Prostate gland (tissue), 2 donors: ENCODE results near the gene FOXJ3. TPM values are rescaled to one million over a fixed set of nuclear protein-coding genes. Genes with fewer than 3 reads are reported as not detected.

Source experiments
- DNase-seq: peaks from one replicate; pipeline ENCODE4 v3.0.0-alpha.2; 2019; ENCODE audit warnings: low spot score
- H3K27ac ChIP-seq, 2 donors: fragments of 200-600 bp; sonication (generic); 2 replicates each; pipeline ENCODE4 v1.5.1; 2017 to 2019
- H3K27me3 ChIP-seq: fragments of 200-600 bp; sonication (generic); replicated peaks from 2 replicates; pipeline ENCODE4 v1.5.1; 2019; ENCODE audit not compliant: insufficient read depth
- H3K36me3 ChIP-seq, 2 donors: fragments of 200-600 bp; sonication (generic); 1 replicate in 1 of 2; 2 replicates in 1 of 2; pipeline versions ENCODE4 v1.5.1 to v1.8.1; 2017 to 2019
- H3K4me1 ChIP-seq: fragments of 200-600 bp; sonication (generic); replicated peaks from 2 replicates; pipeline ENCODE4 v1.5.1; 2019
- H3K4me3 ChIP-seq, 2 donors: fragments of 200-600 bp; sonication (generic); 2 replicates each; pipeline ENCODE4 v1.5.1; 2017 to 2019
- H3K9me3 ChIP-seq: fragments of 200-600 bp; sonication (generic); 2 replicates; pipeline ENCODE4 v1.5.1; 2017
- POLR2A ChIP-seq: fragments of 450-650 bp; IDR thresholded peaks from one replicate; pipeline ENCODE4 v1.6.1; 2016; ENCODE audit warnings: antibody characterized with exemption, mild to moderate bottlenecking
- POLR2AphosphoS5 ChIP-seq: sonication (generic); formaldehyde crosslinking; IDR thresholded peaks from one replicate; pipeline ENCODE4 v1.6.1; 2017; ENCODE audit warnings: antibody characterized with exemption
- WGBS: methylation state at CpG from one replicate; pipeline ENCODE4 v1.1.5; 2018; 5-methylcytosine and 5-hydroxymethylcytosine counted together
- intact Hi-C: fragments of 100-400 bp; cut with DNase I; formaldehyde crosslinking; loops from one replicate; pipeline ENCODE4 v1.14.2; 2022
- total RNA-seq, 2 donors: library from RNA; depleted of rRNA; stranded (reverse); fragments of >200 nt; gene quantifications; one replicate each; pipeline ENCODE4 v1.1.0, GENCODE V29; 2016
- TF ChIP-seq, protein P1 (sequence below), 4 experiments: fragments of 200-600 bp in 2 of 4; fragments of 450-650 bp in 2 of 4; sonication (generic) in 2 of 4; IDR thresholded peaks; 1 replicate in 3 of 4; 2 replicates in 1 of 4; pipeline ENCODE4 v1.5.1; 2016 to 2019; ENCODE audit warnings: antibody characterized with exemption in 4 of 4, mild to moderate bottlenecking in 2 of 4, moderate library complexity in 2 of 4

The FOXJ3 gene
- total RNA-seq, 2 donors from 2014 or later = 54.1 to 58.5 TPM

GRCh38 chr1:42136466-42136865, 198.6 kb downstream of the FOXJ3 start:
- no peaks in the 10 kb centered on the region for H3K36me3 ChIP-seq
- DNase-seq = no peak
- TF ChIP-seq, protein P1, sequence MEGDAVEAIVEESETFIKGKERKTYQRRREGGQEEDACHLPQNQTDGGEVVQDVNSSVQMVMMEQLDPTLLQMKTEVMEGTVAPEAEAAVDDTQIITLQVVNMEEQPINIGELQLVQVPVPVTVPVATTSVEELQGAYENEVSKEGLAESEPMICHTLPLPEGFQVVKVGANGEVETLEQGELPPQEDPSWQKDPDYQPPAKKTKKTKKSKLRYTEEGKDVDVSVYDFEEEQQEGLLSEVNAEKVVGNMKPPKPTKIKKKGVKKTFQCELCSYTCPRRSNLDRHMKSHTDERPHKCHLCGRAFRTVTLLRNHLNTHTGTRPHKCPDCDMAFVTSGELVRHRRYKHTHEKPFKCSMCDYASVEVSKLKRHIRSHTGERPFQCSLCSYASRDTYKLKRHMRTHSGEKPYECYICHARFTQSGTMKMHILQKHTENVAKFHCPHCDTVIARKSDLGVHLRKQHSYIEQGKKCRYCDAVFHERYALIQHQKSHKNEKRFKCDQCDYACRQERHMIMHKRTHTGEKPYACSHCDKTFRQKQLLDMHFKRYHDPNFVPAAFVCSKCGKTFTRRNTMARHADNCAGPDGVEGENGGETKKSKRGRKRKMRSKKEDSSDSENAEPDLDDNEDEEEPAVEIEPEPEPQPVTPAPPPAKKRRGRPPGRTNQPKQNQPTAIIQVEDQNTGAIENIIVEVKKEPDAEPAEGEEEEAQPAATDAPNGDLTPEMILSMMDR (IDR thresholded peaks at IDR 0.05) = no peak

DNA sequence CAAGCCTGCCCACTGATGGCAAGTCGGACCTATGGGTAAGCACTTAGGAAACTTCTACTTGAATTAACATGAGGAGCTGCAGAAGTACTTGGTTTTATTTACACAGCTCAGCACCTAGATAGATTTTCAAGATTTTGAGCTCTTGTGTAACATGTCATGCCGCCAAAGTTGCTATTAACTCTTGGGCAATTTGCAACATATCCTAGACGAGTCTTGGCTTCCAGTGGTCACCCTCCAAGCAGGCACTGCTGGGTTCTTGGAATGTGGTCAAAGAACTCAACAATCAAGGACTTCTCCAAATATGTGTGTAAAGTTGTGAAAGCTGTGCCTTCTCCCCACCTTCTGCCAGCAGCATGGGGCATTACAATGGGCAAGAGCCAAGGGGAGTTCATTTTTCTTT, 199.6 kb downstream of the FOXJ3 start:
- H3K4me1 ChIP-seq = no peaks in the 10 kb centered on the region
- no peaks in the 10 kb centered on the region for H3K9me3 ChIP-seq
- no peak overlapping the region for H3K27ac ChIP-seq
- intact Hi-C loops = no loop called here
- 35% methylated on average over 3 of the region's 3 CpGs for WGBS
- no peaks in the 10 kb centered on the region for H3K36me3 ChIP-seq
- no peak overlapping the region for H3K4me3 ChIP-seq
- DNase-seq = peak; percentile 75
- H3K27me3 ChIP-seq = no peaks in the 10 kb centered on the region
- TF ChIP-seq POLR2AphosphoS5 = peak; percentile 87
- TF ChIP-seq, protein P1 (IDR thresholded peaks at IDR 0.05) = no peak
- TF ChIP-seq POLR2A = no peak

More at GRCh38 chr1:42136466-42136865, 198.6 kb downstream of the FOXJ3 start:
- Histone ChIP-seq H3K9me3 (no peaks in the 10 kb centered on the region), H3K4me3 (no peak overlapping the region), H3K4me1 (no peaks in the 10 kb centered on the region), H3K27ac (no peak overlapping the region), H3K27me3 (no peaks in the 10 kb centered on the region)
- intact Hi-C loops = no loop called here

DNA sequence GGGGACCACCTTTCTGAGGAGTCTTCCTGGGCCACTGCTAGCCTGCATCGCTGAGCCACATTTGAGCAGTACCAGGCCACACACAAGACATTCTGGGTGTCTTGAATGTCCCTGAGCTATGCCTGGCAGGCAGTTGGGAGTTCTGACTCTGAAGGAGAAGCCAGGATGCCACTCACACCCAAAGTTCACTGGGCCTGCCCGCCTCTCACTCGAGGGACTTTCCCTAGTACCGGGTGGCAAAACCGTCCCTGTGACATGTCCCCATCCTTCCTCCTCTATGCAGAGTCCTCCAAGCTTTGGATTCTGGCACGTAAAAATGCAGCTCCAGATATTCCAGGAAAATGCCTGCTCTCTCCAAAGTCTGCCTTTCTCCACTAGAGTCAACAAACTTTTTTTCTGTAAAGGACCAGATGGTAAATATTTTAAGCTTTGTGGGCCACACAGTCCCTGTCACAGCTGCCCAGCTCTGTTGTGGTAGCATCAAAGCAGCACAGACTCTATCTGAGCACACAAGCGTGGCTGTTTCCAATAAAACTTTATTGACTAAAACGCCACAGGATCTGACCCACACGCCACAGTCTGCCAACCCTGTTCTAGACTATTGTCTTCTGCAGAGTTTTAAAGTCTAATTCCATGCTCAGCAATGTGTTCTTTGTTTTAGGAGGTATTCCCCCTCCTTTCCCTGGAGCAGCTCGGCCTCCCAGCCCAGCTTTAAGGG, 201.1 kb downstream of the FOXJ3 start:
- Histone ChIP-seq H3K4me1 (no peaks in the 10 kb centered on the region), H3K4me3 (no peak overlapping the region), H3K36me3 (no peaks in the 10 kb centered on the region), H3K9me3 (no peaks in the 10 kb centered on the region), H3K27ac (no peak overlapping the region), H3K27me3 (no peaks in the 10 kb centered on the region)
- TF ChIP-seq, protein P1 (IDR thresholded peaks at IDR 0.05) = no peak
- TF ChIP-seq POLR2A (no peak), POLR2AphosphoS5 (no peak)
- intact Hi-C loops = no loop called here
- 70% methylated on average over 10 of the region's 10 CpGs for WGBS
- no peak for DNase-seq

- Histone ChIP-seq H3K27me3 (no peaks in the 10 kb centered on the region), H3K36me3 (no peaks in the 10 kb centered on the region), H3K4me3 (no peak overlapping the region), H3K4me1 (no peaks in the 10 kb centered on the region), H3K9me3 (no peaks in the 10 kb centered on the region), H3K27ac (no peak overlapping the region)
- 87% methylated on average over 5 of the region's 5 CpGs for WGBS
- DNase-seq = no peak
- no peak for TF ChIP-seq POLR2A
- TF ChIP-seq, protein P1 (IDR thresholded peaks at IDR 0.05) = no peak
- no peak for TF ChIP-seq POLR2AphosphoS5
- intact Hi-C loops = no loop called here
These were observed 201.6 kb downstream of the FOXJ3 start for GRCh38 chr1:42133390-42133789.

DNA sequence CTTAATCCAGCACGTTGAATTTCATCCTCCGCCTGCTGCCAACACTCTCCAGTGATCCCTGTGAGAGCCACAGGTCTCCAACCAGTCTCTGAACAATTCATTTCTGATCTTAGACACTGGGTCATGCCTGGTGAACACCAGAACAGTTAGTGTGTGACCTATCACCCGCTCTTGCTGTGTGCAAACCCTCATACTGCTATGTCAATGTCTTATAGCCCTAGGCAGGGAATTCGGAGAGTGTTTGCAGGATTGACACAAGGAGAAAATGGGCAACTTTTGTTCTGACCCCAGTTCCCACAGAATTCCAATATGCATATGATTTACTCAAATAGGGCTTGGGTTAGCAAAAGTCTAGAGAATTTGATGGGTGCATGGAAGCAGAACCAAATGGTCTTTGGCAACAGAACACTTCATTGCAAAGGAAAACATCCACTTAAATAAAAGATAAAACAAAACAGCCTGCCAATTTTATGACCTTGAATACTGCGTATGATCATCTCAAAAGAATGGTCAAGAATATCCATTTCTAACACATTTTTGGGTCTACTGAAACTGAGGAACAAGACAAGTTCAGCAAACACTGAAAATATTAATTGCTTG, 204.9 kb downstream of the FOXJ3 start:
- H3K27me3 ChIP-seq = no peaks in the 10 kb centered on the region
- no peak for DNase-seq
- H3K9me3 ChIP-seq = no peaks in the 10 kb centered on the region
- no peak overlapping the region for H3K4me3 ChIP-seq
- H3K27ac ChIP-seq = no peak overlapping the region
- 93% methylated on average over 5 of the region's 5 CpGs for WGBS
- H3K36me3 ChIP-seq = no peaks in the 10 kb centered on the region
- intact Hi-C loops = no loop called here
- TF ChIP-seq POLR2A (no peak), POLR2AphosphoS5 (no peak)
- TF ChIP-seq, protein P1 (IDR thresholded peaks at IDR 0.05) = no peak
- H3K4me1 ChIP-seq = no peaks in the 10 kb centered on the region
